ENCODE results near the gene ITGB4.

Gene ITGB4

DNA sequence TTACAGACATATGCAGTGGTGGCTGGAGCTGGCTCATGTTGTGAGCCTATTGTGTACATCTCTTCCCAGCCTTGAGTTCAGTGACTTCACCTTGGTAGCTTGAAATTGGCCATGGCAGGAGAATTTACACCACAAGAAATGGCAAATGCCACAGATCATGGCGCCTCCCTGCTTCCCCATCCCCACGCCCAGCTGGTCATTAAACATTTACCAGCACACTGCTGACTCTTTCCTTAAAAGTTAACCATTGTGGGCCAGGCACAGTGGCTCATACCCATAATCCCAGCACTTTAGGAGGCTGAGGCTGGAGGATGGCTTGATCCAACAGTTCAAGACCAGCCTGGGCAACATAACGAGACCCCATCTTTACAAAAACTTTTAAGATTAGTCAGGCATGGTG is 22.6 kb upstream of the ITGB4 start:
- DNase-seq: no peak

GRCh38 chr17:75701288-75701687 is 20.0 kb upstream of the ITGB4 start:
- no peak for DNase-seq

- DNase-seq: no peak
Observed at GRCh38 chr17:75703191-75703590, 18.1 kb upstream of the ITGB4 start.

DNA sequence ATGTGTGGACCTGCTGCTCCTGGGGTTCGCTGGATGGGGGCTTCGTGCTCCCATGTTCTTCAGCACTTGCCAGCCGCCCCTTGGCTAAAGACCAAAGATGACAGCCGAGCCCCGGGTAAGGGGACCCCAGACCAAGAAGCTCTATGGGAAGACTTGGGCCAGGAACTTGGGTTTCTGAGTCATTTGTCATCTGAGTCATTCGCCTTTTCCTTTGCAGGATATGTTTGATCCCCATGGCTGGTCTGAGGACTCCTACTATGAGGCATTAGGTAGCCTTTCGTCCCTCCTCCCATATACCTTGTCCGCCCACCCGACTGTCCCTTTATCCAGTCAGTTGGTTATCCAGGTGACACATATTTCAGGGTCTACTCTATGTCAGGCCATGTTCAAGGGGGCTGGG is 17.7 kb upstream of the ITGB4 start:
- DNase-seq: no peak

- no peak for DNase-seq
Observed at GRCh38 chr17:75704963-75705875, 16.0 kb upstream of the ITGB4 start.

DNA sequence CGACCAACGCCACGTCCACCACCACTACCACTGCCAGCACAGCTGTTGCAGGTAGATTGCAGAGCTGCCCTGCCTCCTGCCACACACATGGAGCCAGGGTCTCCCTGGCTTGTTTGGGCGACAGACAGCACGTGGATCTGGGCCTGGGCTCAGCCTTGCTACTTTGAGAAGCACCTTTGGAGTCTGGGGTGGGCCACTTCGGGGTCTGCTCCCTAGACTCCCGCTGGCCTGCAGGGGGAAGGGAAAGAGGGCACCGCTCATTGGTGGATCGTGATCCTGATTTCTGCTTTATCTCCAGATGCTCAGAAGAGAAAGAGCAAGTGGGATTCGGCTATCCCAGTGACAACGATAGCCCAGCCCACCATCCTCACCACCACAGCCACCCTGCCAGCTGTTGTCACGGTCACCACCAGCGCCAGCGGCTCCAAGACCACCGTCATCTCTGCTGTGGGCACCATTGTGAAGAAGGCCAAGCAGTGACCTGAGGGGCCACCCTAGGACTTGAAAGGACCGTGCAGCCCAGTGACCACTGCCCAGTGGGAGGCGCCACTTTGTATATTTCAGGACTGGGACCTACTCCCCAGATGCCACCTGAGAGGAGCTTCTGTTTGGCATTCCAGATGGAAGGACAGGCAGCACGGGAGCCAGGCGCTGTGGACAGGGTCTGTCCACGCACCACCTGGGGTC is 15.1 kb upstream of the ITGB4 start:
- DNase-seq: no peak

DNA sequence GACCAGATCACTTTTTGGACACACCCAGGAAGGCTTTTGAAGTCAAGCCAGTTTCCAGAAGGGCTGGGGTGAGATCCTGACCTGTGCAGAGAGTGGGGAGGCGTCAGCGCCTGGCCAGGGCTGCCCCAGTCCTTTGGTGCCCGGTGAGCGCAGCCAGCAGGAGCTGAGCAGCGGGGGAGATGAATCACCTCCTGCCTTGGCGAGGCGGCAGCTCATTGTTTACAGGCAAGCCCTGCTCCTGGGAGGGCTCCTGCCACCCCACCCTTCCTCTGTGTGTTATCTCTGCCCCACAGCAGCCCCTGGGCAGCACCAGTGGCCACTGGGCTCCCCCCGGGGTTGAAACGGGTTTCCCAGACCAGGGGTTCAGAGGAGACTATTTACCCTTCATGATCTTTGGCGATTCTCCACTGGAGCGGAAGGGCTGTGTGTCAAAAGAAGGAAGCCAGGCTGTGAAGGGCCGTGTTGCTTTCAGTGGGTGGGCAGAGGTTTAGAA is 14.1 kb upstream of the ITGB4 start:
- DNase-seq: no peak

- no peak for DNase-seq
Observed at GRCh38 chr17:75712446-75712845, 8.8 kb upstream of the ITGB4 start.

- no peak for DNase-seq
Observed at GRCh38 chr17:75719732-75720131, 1.5 kb upstream of the ITGB4 start.

DNA sequence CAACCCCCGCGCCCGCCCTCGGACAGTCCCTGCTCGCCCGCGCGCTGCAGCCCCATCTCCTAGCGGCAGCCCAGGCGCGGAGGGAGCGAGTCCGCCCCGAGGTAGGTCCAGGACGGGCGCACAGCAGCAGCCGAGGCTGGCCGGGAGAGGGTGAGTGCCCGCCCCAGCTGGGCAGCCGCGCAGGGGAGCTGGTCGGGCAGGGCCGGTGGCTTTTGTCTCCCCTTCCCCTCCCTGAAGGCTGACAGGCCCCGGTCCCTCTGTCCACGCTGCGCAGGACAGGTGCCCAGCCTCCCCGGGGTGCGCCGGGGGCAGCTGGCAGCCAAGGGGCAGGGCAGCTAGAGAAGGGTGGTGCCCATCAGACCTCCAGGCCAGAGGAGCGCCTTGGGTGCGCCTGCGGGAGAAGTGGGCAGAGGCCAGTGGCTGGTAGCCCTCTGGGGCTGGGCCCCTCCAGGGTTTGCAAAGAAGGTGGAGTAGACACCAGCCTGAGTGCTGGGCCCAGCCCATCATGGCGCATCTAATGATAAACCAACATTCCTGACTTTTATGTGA is 278 bp downstream of the ITGB4 start:
- no peak for DNase-seq

DNA sequence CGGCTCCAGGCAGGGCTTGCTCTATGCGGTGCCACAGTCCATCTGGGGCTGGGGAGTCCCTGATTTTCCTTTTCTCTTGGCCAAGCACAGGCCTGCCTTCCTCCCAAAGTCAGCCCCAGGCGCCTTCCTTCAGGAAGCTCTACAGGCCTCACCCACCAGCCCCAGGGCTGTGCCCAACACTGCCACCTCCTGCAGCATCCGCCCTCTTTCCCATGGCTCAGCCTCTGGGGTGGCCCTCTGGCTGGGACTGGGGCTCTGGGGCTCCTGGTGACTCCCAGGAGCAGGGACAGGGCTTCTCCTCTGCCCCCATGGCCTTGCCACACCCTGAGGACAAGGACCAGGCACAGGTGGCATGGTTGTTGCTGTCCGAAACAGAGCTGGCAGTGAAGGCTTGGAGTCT is 817 bp downstream of the ITGB4 start:
- no peak for DNase-seq

DNA sequence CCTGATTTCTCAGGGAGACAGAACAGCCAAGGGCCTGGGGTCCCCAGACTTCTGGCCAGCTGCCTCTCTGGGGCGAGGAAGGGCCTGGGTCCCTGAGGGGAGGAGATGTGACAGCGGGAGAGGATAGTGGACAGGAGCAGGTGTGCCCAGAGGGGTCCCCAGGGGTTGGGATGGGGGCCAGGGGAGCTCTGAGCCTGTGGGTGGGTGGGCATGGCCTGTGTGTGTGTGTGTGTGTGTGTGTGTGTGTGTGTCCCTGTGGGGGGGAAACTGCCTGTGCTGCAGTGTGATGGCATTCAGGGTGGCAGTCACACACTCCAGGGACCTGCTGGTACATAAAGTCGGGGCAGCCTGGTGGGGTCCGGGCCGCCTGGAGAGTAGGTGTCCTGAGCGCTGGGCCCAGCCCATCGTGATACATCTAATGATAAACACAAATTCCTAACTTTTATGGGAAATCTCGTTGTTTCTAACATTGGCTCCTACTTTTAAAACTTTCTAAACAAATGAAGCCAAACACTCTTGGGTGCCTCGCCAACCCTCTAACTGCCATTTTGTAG is 1.4 kb downstream of the ITGB4 start:
- DNase-seq: no peak

GRCh38 chr17:75723171-75723930 is 2.1 kb downstream of the ITGB4 start:
- no peak for DNase-seq

DNA sequence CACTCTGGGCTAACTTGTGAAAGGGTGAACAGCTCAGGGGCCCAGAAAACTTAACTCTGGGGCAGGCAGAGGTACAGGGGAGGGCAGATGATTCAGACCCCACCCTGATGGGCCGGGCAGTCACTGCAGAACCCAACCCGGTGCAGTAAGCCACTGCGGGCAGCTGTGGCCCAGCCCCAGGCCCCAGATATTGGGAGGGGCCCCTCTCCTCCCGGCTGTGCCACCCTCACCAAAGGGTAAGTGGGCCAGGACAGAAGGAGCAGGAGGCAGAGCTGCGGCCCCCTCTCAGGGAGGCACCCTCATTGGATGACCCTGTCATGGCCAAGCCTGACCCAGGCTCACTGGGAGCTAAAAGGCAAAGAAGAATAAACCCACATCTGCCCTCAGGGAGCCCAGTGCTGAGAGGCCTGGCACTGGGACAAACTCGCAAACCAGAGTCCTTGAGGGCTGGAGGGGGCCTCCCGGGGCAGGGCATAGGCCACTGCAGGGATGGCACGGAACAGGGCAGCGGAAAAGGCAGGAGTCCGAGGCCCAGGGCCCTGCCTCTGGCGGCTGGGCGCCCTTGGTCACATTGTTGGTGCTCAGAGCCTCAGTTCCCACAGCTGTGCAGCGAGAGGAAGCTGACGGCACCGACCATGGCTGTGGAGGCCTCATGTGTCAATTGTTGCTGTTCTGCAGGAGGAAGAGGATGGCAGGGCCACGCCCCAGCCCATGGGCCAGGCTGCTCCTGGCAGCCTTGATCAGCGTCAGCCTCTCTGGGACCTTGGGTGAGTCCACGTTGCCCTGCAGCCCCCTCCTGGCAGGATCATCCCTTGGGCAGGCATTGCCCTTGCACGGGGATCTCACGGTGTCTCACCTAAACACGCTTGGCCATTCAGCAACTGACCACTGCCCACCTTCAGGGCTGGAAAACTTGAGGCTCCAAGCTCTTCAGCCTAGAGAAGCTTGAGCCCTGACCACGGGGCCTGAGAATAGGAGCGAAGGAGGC is 3.1 kb downstream of the ITGB4 start:
- DNase-seq: no peak

- no peak for DNase-seq
Observed at GRCh38 chr17:75725504-75725903, 4.2 kb downstream of the ITGB4 start.

DNA sequence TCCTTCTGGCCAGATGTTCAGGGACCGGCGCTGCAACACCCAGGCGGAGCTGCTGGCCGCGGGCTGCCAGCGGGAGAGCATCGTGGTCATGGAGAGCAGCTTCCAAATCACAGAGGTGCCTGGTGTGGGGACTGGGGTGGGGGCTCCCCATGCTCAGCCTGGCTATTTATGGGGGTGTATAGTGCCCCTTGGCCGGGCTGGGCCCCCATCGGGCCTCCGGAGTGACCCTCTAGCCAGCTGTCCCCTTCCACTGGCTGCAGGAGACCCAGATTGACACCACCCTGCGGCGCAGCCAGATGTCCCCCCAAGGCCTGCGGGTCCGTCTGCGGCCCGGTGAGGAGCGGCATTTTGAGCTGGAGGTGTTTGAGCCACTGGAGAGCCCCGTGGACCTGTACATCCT is 6.1 kb downstream of the ITGB4 start:
- no peak for DNase-seq

DNA sequence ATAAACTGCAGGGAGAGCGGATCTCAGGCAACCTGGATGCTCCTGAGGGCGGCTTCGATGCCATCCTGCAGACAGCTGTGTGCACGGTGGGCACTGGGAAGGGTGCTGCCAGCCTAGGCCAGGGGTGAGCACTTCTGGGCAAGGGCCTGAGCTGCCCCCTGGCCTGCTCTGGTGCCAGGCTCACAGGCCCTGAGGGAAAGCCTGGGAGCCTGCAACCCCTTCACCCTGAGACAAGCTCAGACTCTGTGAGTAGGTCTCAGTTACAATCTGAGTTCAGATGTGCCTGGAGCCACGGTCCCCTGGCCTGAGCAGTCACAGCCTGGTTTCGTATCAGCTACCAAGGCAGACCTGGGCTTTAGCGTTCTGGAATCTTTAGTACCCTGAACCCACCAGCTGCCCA is 8.1 kb downstream of the ITGB4 start:
- no peak for DNase-seq

GRCh38 chr17:75730065-75730464 is 8.8 kb downstream of the ITGB4 start:
- DNase-seq: no peak

DNA sequence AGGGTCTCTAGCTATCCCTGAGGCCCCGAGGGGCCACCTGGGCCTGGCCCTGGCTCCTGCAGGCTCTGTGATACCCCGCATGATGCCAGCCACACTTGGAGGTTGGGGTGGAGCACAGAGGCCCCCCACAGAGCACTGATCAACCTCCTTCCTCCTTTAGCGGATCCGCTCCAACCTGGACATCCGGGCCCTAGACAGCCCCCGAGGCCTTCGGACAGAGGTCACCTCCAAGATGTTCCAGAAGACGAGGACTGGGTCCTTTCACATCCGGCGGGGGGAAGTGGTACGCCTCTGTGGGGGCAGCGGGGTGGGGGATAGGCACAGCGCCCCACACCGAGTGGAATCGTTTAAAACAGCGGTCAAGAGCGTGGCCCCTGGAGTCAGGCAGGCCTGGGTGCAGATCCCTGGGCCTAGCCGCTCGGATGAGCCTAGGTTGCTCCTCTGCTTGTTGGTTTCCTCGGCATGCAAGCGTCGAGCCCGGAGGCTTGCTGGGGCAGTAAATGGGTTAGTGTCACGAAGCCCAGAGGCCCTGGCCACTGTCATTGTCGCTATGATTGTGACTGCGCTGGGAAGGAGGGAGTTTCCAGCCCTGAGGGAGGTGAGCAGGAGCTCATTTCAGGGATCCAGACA is 9.9 kb downstream of the ITGB4 start:
- no peak for DNase-seq

DNA sequence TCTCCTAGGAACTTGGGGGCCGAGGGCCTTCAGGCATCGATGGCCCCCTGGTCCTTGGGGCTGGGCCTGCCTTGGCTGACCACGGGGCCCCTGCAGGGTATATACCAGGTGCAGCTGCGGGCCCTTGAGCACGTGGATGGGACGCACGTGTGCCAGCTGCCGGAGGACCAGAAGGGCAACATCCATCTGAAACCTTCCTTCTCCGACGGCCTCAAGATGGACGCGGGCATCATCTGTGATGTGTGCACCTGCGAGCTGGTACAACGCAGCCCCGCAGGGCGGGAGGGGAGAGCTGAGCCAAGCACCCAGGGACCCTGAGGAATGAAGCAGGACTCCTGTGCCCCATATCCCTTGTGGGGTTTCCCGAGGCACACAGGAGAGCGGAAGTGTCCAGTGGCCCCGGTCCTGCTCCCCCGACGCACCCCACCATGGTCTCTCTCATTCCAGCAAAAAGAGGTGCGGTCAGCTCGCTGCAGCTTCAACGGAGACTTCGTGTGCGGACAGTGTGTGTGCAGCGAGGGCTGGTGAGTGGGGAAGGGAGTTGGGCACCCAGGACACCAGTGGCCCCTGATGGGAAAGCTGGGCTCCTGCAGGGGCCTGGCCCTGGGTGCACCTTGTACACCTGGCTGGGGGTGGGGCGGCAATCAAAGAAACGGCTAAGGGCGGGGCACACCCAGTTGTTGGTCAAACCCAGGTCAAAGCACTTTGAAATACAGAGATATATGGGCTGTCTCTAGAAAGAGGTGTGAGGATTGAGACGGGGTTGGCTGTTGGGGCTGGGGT is 10.6 kb downstream of the ITGB4 start:
- no peak for DNase-seq

All from CD4-positive, alpha-beta T cell treated with Interferon gamma for 1 hour (primary cell).